Activated effector memory CD4-positive, alpha-beta T cell treated with anti-CD3 and anti-CD28 coated beads, Interleukin-2, amount 50 U/mL, for 16 hours (primary cell): ENCODE data around the gene PRR27.

ENCODE experiments used
- DNase-seq: peaks from one replicate; pipeline ENCODE4 v3.0.0-alpha.2; 2020

PRR27 gene

DNA sequence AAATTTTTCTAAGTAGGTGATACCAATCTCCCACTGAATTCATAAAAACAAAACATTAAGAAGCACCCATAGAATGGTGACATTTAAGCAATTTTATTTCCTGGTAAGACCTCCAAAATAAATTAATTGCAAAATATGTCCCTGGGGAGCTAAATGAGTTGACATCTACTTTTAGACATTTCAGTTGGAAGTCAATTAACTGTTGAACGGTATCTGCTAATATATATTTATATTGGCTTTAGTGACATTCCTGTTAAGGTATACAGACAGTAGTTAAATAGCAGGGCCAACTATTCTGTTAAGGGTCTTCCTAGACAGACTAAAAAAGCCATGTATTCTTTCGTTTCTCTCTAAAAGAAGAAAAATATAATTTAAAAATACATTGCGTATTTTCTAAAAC, at the start of gene PRR27:
Gene PRR27, plus strand, starts transcription at position 301 of the 400 bp plus-strand sequence. CDS start 139 bp downstream, outside the sequence.
- no peak for DNase-seq

DNA sequence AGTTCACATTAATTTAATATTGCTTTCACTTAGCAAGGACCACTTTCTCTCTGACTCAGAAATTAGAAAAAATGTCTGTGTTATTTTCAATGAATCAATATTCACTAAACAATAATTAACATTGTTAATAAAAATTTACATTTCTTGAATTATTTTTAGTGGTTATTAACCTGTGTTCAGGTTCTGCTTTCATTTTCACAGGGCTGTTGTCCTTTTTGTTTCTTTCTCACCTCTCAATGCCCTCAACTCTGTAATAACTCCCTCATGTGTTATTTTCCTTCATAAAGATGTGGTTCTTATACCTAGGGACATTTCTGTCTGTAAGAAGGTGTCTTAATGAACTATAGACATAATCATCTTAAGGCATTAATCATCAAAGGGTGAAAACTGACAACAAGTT, 43.1 kb upstream of the PRR27 start:
- no peak for DNase-seq

DNA sequence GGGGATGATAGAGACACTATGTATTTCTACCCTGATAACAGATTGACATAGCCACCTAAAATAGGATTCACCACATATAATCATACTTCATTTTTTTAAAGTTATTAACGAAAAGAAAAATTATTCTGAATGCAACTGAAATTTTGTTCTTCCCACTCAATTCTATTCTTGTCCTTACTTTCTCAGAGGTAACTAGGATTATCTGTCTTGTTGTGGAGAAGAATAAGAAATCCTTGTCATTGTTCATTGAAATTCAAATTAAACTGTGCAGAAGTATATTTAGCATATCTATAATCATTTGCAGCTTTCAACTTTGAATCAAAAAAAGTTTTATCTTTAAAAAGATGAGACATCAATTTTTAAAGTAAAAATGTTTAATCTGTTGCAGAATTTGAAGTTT, 40.4 kb upstream of the PRR27 start:
- DNase-seq, result no peak

DNA sequence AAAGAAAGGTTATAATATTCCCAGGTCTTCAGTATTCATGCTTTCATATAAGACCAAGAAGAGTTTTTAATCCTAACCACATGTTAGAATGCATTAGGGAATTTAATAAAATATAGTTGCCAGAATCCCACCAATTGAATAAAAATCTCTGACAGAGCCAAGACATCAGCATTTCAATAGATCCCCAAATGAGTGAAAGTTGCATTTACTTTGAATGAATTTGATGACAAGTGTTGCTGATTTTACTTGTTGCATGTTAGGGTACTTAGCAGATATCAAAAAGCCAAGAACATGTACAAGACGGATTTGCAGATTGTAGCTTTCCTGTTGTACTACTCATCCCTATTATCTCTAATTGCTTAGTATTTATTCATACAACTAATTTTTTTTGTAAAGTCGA, 39.9 kb upstream of the PRR27 start:
- DNase-seq, result no peak

DNA sequence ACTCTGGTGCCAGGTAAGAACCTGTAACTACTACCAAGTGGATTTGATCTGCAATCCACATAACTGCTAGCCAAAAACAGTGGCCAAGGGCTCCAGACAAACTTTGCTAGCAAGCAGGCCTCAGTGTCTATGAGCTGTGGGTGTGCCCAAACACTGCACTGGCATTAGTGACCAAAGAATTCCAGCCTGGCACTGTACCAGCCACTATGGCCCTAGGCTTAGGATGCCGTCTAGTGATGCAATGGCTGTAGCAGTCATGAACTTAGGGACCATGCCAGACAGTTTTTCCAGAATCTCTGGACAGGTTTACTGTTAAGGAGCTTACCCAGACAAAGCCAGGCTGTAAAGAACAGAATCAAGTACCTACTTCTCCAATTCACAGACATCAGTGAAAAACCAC, 33.7 kb upstream of the PRR27 start:
- DNase-seq, result no peak

DNA sequence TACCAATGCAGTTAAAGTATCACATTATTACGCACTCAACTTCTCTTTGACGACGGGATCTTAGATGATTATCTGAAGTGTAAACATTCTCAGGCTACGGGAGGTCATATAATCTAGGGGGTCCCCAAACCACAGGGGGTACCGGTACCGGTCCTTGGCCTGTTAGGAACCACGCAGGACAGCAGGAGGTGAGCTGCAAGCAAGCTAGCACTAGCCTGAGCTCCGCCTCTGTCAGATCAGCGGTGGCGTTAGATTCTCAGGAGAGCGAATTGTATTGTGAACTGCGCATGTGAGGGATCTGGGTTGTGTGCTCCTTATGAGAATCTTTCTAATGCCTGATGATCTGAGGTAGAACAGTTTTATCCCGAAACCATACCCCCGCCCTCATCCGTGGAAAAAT, 20.6 kb upstream of the PRR27 start:
- DNase-seq, result no peak

DNA sequence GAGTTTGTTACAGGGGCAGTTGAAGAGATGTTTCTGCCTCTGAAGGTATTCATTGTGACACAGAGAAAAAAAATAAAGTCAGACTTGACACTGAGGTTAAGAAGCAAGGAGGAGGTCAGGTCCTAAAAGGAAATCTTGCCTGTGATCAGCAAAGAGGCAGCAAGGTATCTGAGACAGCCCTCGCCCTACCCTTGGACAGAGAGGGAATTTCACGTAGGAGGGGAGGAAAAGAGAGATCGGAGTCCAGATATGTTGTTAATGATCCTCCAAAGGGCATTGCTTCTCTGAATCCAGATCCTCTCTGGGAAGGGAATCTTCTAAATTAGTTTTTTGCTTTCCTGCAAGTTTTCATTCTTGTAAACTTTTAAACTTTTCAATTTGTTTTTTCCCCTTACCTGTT, 15.3 kb upstream of the PRR27 start:
- DNase-seq, result no peak

DNA sequence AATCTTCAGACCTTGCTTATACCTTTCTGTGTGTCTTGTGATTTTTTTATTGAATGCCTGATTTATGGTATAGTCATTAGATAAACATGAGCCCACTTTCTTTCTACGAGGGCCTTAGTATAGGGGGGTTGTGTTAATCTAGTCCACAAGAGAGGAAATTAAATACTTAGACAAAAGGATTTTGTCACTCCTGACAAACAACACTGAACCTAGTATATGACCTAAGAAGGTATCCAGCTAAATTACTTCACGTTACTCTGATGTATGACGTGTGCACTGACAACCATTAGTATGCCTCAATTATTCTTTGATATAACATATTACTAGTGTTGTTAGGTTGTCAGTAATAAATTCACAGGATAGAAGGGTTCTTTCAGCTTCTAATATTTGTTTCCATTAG, 2.8 kb upstream of the PRR27 start:
- DNase-seq, result no peak

DNA sequence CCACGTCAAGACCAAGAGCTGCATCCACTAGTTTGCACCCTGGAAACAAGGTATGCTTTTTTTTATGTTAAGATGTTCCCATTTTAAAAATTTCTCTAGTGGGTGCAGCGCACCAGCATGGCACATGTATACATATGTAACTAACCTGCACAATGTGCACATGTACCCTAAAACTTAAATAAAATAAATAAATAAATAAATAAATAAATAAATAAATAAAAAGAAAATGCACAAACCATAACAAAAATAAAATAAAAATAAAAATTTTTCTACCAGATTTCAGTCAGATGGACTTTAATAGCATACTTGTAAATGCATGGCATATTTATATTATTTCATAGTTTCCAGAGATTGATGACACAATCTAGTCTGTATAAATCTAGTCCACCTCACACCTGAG, 1.9 kb upstream of the PRR27 start:
- DNase-seq, result no peak

DNA sequence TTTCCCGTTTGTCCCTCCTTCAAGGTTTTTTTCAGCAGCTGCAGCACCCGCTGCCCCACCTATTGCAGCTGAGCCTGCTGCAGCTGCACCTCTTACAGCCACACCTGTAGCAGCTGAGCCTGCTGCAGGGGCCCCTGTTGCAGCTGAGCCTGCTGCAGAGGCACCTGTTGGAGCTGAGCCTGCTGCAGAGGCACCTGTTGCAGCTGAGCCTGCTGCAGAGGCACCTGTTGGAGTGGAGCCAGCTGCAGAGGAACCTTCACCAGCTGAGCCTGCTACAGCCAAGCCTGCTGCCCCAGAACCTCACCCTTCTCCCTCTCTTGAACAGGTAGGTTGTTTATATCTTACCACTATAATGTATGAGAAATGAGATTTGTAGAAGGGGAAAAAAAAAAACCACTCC, 4.5 kb downstream of the PRR27 start:
- no peak for DNase-seq

DNA sequence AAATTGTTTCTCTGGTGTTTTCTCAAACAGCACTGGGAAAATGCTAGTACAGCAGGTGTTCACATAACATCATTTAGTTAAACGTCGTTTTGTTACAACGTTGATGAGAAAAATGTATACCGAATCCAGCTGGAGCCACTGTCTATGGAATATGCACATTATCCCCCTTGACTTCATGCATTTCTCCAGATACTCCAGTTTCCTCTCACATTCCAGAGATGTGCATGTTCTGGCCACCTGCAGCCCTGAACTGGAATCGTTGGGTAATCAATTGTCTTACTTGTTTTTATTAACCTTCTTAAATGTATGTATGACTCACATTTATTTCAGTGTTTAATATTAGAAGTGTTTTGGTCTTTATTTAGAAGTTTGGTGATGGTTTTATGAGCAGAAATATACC, 23.1 kb downstream of the PRR27 start:
- no peak for DNase-seq

DNA sequence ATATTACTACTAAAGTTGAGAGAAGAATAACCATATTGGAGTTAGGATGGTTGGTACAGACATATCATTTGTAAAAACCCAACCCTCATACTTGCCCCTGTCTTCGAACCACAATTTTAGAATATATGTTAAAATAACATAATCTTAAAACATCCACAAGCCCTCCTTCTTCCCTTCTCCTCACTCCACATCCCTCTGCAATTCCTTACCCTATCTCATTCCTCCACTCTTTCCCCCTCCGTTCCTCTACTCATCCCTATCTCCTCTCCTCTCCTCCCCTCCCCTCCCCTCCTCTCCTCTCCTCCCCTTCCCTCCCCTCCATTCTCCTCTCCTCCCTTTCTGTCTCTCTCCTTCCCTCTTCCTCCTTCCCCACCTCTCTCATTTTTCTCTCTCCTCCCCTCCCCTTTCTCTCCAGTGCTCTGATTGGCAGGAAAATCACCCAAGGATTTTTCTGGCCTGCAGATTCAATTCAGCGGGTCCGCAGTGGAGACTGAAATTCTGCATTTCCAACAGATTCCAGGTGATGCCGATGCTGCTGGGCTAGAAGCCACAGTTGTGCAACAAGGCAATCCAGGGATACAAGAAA, 24.1 kb downstream of the PRR27 start:
- no peak for DNase-seq

DNA sequence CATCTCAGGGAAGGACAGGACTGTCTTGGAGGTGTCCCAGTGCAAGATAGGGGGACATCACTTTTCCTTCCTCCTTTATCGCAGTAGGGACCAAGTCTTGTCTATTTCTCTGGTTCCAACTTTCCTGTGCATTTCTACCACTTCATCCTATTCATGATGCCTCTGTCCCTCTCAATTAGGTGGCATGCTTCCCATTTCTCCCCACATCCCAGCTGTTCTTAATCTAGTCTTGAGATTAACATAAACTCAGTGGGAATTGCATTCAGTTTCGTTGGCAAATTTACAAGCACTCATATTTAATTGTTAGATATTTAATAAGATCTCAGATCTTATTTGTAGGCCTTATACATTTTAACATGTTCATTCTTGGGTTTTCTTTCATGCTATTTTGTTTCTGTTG, 25.8 kb downstream of the PRR27 start:
- DNase-seq, result no peak

DNA sequence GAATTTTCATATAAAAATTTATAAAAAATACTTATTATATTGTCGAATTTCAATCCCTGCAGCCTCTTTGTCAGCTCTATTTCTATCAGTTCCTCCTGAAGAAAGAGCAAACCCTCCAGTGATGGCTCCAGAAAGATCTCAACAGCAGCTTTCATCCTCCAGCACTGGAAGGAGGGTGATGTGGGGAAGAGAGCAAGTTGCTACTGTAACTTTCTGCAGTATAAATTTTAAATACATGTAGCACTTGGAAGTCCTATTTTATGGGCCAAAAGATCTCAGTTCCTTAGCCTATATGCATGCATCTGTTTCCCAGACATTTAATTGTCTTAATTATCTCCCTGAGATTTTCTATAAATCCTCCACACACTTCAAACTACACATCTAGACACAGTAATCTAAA, 27.8 kb downstream of the PRR27 start:
- no peak for DNase-seq

DNA sequence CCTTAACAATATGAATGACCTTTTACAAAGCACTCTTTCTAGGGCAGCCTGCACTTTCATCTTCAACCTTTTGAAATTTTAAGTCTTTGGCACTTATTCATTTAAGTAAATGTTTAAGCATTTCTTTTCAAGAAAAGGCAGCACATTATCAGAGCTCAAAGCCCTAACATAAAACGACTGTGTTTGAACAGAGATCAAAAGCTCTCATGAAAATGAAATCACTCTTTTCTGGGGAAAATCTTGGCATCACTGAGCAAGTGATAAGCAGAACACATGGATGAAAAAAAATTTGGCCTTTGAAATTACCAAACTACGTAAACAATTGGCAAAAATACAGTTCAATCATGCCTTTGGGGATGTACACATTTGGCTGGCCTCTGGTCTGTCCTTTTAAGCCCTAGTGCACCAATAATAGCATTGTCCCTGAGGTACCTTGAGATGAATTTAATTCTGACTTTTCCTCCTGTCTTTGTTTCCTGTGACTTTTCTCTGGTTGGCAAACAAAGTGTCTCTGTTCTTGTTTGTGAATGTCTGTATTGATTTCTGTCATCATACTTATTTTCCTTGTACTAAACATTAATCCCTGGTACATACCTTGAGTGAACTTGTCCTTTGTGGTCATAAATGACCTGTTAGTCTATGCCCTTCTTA, 28.6 kb downstream of the PRR27 start:
- DNase-seq, result no peak

DNA sequence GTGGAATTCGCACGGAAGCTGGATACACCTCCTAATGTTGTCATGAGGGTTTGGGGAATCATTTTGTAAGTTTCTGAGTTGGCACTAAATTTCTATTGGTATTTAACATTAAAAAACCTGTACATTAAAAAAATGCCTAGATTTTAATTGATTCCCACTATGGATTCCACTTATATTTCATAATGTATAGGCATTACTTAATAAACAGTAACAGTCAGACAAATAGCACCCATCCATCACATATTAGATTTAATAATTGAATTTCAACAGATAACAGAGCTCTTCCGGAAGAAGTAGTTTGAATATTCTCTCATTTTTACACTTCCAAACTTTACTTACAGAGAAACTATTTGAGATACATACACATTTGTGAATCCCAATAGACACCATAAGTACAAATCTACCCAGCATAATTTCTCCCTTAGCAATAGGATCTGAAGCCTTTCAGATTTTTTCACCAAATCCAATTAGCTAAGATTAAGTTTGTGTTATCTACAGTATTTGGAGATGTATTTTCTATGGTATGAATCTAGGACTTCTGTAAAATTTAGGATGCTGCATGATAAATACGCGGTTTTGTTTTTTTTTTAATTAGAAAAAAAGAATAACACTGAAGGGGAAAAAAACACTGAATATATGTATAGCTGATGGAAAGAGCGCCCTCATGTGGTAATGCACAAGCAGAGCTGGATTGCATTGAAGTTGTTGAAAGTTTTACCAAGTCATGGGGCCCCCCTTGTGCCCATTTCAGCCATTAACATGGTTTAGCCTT, 29.3 kb downstream of the PRR27 start:
- no peak for DNase-seq

DNA sequence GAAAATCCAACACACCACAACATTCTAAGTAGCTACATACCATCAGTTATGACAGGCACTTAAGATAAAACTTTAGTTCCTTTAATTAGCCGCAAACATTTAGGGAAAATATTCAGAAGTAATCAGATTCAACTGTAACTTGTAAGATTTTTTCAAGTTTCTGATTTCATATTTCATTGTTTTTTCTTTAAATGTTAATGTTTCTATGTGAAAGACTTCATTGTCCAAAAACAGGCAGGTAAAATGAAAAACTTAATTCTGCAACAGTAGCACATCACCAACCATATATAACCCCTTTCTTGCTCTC, 29.9 kb downstream of the PRR27 start:
- no peak for DNase-seq

DNA sequence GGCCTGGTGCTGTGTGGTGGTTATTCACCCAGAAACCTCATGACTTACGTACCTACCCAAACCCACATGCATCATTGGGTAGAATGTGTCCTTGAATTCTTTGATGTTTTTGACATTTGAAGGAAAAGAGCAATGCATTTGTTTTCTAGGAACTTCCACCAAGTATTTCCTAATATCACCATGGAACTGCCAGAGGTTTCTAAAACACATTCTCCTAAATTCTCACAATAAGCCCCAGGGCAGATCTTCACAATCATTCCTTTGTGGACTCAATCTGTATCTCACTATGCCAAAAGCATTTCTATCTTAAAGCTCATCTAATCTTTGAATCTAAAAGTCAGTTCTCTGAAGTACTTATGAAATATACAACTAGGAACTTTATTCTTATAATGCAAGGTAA, 33.2 kb downstream of the PRR27 start:
- DNase-seq, result no peak

DNA sequence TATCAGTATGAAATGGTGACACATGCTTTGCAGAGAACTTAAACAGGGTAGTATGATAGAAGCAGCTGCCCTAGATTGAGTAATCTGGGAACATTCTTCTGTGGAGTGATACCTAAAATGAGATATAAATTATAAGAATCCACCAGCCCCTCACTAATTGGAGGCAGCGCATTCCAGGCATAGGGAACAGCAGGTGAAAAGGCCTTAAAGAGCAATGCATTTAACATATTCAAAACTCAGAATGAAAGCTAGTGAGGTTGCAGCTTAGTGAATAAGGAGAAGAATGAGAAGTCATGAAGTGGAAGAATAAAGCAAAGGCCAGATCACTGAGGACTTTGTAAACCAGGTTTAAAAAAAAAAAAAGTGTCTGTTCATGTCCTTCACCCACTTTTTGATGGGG, 36.5 kb downstream of the PRR27 start:
- no peak for DNase-seq

DNA sequence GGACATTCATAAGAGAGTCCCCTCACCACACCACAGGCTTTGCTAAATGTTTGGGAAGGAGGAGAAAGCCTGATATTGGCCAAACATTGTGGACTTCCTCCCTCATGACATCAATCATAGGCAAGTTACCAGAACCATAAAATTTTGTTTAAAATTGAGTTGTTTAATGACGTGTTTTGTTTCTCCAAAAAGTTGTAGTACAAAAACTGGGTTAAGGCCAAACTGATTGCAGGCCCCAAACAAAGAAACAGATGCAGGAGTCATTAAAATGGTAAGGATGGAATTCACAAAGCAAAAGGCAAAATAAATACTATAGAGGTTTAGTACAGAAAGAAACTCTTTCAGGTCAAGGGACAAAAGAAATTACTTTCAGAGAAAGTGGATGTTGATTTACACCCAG, 37.6 kb downstream of the PRR27 start:
- no peak for DNase-seq

DNA sequence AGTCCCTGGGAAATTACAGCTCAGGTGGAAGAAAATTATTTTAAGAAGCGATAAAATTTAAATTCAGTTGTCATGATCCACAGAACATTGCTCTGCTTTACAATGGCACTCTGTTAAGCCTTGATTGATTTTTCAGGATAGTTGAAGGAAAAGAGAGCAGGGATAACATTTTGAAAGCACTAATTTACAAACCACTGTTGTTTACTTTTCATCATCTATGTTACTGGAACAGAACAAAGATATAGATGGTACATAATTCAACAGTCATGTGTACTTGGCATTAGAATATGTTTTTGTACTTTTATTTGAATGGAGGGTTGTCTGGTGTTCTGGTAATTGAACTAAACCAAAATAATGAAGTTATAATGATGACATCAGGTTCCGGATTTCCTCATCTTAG, 38.9 kb downstream of the PRR27 start:
- DNase-seq, result no peak

DNA sequence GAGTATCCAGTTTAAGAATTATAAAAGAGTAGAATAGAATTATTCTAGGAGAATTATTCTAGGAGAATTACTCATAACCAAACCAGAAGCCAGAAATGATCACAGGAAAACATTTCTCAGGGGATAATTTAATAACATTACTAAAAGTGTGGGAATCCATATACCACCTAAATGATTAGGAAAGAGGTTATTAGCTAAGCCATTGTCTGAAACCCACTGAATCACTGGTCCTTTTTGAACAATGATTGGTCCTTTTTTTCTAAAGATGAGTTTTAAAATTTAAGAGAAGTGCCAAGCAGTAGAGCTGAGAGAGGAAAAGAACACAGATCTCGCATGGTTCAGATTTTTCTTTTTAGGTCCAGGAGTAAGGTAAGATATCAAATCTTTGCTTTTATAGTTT, 41.4 kb downstream of the PRR27 start, which contains the start of gene ODAM:
Gene ODAM, plus strand, starts transcription at position 301 of the 400 bp plus-strand sequence. CDS start 819 bp downstream, outside the sequence.
- no peak for DNase-seq

DNA sequence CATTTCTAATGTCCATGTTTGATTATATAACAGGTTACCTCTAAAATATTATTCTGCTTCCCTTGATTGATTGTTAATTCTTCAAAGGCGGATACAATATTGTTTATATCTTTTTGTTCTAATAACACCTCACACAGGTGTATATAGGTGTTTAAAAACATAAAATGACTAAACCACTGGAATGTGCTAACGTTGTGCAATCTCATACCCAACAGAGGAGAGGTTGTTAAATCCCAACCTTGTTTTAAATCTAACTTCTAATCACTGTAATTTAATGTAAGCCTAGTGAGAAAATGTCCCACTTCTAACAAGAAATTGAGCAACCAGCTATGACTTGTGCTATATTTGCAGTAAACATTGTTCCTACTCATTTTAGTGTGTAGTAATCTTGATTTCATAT, 42.8 kb downstream of the PRR27 start:
- DNase-seq, result no peak

DNA sequence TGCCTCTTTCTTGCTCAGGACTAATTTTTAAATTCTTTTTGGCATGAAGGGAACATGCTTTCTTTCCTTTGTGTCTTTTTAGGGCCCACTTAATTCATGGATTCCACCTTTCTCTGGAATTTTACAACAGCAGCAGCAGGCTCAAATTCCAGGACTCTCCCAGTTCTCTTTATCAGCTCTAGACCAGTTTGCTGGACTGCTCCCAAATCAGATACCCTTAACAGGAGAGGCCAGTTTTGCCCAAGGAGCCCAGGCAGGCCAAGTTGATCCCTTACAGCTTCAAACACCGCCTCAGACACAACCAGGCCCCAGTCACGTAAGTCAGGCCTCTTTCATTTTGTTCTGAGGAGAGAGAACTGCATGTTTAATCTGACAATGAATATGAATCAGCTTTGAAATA, 43.8 kb downstream of the PRR27 start:
- no peak for DNase-seq

DNA sequence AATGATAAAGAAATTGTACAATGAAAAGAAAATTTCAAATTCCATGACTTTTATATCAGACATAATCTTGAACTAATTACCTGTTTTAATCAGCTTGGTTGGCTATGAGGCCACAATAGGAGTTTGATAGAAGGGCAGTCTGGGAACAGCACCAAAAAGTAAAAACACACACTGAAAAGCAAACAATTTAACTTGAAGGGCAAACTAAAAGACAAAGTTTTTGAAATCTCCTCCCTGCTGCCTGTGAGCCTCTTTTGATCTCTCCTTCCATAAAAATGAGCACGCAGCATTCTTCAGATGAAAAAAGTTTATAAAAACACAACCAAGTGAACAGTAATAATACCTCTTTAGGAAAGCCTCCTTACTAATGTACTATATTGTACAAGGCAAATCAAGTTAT, 49.6 kb downstream of the PRR27 start:
- no peak for DNase-seq
